H7 (cell line): Measurements from ENCODE around the gene ITPR1. TPM values are rescaled to one million over a fixed set of nuclear protein-coding genes. Genes with fewer than 3 reads are reported as not detected.

ENCODE experiments used
- DNase-seq: peaks from one replicate; pipeline ENCODE4 v3.0.0; 2012
- H3K27me3 ChIP-seq: 2 replicates; pipeline ENCODE4 v1.6.0; 2011; ENCODE audit warnings: mild to moderate bottlenecking, low read length; ENCODE audit not compliant: control insufficient read depth, insufficient read depth
- H3K36me3 ChIP-seq: replicated peaks from 2 replicates; pipeline ENCODE4 v1.5.1; 2011; ENCODE audit warnings: low read length; ENCODE audit not compliant: control insufficient read depth, insufficient read depth
- H3K4me3 ChIP-seq: 2 replicates; pipeline ENCODE4 v1.5.1; 2011; ENCODE audit warnings: low read depth, mild to moderate bottlenecking, control low read depth, low read length, moderate library complexity; ENCODE audit not compliant: insufficient read depth
- total RNA-seq: library from RNA; depleted of rRNA; stranded (reverse); fragments of >200 nt; shearing (Covaris generic); gene quantifications from 2 replicates; pipeline ENCODE4 v1.2.3, GENCODE V29; 2014

ITPR1 gene
- total RNA-seq, 1 experiment from 2014 or later, result 4.4 TPM

DNA sequence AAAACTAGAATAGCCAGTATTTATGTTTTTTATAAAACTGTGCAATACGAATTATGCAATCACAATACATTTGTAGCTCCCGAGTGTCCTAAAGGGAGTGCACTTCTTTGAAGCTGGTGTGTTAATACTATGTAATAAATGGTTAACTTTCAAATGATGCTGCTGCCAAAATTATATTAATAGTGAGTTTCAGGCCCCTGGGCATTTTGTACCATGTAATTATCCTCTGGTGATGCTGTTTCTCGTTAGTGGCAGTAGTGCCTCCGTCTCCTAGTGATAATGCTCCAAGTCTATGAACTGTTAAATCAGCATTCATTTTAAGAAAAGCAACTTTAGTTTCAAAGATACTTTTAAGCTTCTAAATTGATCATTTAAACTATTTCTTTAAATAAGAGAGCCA lies 353.4 kb downstream of the ITPR1 start:
- no peak for DNase-seq
- H3K27me3 ChIP-seq, result no peaks in the 10 kb centered on the region
- no peak overlapping the region for H3K4me3 ChIP-seq
- no peaks in the 10 kb centered on the region for H3K36me3 ChIP-seq

DNA sequence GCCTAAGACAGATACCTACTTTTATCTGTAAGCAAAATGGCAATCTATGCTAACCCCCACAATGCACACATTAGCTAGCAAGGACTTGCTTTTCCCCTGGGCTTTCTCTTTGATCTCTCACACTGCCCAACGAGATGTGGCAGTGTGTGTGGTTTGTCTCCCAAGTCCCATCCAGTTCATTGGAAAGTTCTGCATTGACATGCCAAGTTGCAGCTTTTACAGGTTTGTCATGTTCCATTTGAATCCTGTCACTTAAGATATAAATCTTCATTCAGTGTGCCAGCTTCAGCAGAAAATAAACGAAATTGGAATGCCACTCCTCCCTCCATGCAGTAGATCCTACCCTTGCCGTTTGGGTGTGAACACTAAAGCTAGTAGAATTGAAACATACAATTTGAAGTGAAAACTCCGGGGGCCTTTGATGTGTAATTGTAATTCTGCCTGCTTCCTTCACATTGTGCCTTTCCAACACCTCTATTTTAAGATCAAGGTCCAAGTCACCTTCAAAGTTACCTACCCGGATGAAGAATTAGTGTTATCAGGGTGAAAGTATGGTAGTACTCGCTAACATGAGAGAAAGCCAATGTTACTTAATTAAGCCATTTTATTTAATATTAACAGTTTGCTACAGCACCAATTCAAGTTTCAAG lies 355.2 kb downstream of the ITPR1 start:
- no peak for DNase-seq
- Histone ChIP-seq H3K27me3 (no peaks in the 10 kb centered on the region), H3K4me3 (no peak overlapping the region), H3K36me3 (no peaks in the 10 kb centered on the region)

DNA sequence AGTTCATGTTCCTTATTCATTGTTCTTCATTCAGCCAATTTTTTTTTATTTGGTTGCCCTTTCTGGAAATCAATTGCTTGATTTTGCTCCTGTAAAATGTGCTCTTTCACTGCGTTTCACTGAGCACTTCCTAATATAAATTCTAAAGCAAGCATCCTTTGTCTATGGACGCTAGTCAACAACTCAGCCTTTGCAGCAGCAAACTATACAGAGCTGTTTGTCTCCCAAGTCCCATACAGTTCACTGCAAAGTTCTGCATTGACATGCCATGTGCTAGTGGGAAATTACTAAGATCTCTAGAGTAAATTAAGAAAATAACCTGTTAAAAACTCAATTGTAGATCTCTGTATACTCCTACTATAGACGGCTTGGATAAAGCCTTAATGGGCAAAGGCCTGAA lies 356.0 kb downstream of the ITPR1 start:
- no peak for DNase-seq
- H3K27me3 ChIP-seq, result no peaks in the 10 kb centered on the region
- no peaks in the 10 kb centered on the region for H3K36me3 ChIP-seq
- no peak overlapping the region for H3K4me3 ChIP-seq

DNA sequence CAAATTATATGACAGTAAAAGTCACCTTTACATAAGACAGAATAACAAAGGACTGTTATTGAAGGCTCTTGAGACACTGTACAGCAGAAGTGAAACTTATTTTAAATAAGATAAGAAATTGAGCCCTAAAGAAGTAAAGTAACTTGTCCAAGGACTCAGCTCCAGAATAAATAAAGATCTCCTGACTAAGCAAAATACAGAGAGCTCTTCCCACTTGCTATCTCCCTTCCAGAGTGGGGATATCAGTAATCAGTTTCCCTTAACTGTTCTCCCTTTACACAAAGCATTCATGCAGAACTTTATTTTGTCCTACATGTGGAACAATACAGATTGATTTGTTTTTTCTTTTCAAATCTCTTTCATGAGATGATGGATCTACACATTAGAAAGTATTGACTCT lies 356.6 kb downstream of the ITPR1 start:
- Histone ChIP-seq H3K27me3 (no peaks in the 10 kb centered on the region), H3K4me3 (no peak overlapping the region), H3K36me3 (no peaks in the 10 kb centered on the region)
- no peak for DNase-seq

DNA sequence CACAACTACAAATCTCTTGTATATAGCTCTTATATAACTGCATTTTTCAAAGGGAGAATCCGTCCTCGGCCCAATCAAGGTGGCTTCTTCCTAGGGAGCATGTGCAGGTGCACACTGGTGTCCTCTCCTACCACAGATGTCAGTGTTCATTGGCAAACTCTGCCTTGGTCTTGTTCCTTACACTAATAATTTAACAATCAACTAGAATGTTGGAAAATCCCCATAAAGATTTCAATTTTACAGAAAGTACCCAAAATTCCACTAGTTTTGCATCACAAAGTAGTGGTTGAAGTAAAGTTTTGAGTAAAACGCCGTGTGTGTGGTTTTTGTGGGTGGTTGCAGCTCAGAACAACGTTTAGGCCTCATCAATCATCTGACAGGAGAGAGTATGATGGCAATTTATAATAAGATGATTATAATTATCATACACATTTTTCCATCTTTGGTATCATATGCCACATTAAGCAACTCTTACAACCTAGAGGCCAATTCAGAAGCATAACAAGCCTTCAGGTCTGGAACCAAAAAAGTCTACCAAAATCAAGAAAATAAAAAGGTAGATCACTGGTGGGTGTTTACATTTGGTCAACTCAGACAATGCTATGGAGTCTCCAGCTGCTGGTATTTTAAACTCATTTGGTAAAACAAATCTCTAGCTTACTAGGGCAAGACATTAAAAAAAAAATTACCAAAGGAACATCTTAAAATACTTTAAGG lies 357.2 kb downstream of the ITPR1 start:
- Histone ChIP-seq H3K36me3 (no peaks in the 10 kb centered on the region), H3K27me3 (no peaks in the 10 kb centered on the region), H3K4me3 (no peak overlapping the region)
- no peak for DNase-seq

DNA sequence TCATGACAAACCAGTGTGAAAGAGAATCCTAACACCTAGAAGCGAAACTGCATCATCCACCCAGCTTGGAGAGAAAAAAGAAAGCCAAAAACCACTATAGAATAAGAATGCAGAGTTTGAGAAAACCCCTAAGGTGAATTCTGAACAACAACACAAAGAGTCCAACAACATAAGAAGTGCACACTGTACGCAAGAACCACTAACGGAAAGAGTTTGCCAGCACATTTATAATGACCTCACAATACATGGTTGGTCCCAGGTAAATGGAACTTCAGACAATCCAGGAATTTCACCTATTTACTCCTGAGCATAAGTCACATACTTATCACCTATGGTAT lies 357.7 kb downstream of the ITPR1 start:
- no peak overlapping the region for H3K4me3 ChIP-seq
- no peaks in the 10 kb centered on the region for H3K27me3 ChIP-seq
- H3K36me3 ChIP-seq, result no peaks in the 10 kb centered on the region
- no peak for DNase-seq

DNA sequence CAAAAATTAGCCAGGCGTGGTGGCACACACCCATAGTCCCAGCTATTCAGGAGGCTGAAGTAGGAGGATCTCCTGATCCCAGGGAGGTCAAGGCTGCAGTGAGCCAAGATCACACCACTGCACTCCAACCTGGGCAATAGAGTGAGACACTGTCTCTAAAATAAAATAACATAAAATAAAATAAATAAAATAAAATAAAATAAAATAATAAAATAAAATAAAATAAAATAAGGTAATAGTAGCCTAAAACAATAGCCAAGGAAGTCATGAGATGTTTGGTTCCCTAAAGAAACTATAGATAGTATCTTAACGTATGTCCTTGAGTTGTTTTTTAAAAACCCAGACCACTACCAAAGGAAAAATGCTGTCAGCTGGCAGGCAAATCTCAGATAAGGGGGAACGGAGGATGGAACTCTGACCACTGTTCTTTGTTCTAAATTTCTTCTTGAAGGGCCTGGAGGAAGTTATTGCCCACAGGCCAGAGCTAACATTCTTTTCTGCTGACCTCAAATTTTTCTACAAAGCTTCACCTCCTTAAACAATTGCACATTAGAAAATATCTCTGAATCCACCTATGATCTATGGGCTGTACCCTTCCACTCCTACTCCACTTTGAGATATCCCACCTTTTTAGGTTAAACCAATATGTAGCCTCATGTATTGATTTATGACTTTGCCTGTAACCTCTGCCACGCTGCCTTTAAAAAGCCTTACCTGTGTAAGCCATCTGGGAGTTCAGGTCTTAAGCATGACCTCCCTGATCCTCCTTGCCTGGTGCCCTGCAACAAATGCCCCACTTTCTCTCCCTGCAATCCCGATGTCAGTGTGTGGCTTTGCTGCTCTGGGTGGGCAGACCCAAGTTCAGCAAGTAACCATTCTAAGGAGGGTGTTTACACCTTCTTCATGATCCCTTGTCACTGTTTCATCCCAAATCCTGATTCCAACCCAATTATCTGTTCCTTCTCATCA lies 359.9 kb downstream of the ITPR1 start:
- no peak for DNase-seq
- no peaks in the 10 kb centered on the region for H3K27me3 ChIP-seq
- no peak overlapping the region for H3K4me3 ChIP-seq
- H3K36me3 ChIP-seq, result no peaks in the 10 kb centered on the region

DNA sequence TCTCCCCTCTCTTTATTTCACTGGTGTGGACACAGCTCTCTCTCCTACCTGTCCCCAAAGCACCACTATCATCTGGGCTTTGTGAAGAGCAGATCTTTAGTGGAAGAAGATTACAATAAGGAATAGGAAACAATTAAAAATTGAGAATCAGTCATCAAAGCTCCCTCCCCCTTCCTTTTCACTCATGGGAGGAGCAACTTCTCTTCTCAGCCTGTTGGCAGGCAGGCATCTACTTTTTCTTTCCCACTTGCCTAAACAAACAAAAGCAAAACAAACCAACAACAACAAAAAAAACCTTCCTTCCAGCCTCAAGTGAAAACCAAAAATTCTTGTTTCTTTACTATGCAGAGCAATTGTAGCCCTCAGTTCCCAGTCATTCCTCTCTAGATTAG lies 360.6 kb downstream of the ITPR1 start:
- no peak for DNase-seq
- H3K27me3 ChIP-seq, result no peaks in the 10 kb centered on the region
- no peak overlapping the region for H3K4me3 ChIP-seq
- H3K36me3 ChIP-seq, result no peaks in the 10 kb centered on the region

DNA sequence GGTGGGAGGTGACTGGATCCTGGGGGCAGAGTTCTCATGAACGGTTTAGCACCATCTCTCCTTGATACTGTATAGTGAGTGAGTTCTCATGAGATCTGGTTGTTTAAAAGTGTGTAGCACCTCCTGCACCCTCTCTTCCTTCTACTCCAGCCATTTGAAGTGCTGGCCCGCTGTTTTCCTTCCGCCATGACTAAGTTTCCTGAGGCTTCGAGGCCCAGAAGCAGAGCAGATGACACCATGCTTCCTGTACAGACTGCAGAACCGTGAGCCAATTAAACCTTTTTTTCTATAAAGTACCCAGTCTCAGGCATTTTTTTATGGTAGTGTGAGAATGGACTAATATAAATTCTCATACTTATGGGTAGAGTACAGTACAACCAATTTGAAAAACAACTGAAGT lies 362.5 kb downstream of the ITPR1 start:
- no peak for DNase-seq
- H3K27me3 ChIP-seq, result no peaks in the 10 kb centered on the region
- no peak overlapping the region for H3K4me3 ChIP-seq
- no peaks in the 10 kb centered on the region for H3K36me3 ChIP-seq

DNA sequence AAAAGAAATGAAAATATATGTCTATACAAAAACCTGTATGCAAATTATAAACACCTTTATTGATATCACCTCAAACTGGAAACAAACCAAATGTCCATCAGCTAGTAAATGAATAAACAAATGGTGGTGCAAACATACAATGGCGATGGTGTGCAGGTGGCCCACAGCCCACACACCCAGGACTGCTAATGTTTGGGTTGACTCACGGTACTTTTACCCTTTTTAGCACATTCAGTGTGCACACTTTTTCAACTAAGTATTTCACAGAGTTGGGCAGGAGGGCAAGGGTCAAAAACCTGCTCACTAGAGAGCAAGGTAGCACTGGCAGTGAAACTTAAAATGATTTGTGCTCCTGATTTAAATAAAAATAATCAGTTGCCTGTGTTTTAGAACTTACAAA lies 363.0 kb downstream of the ITPR1 start:
- DNase-seq, result no peak
- Histone ChIP-seq H3K27me3 (no peaks in the 10 kb centered on the region), H3K36me3 (no peaks in the 10 kb centered on the region), H3K4me3 (no peak overlapping the region)

DNA sequence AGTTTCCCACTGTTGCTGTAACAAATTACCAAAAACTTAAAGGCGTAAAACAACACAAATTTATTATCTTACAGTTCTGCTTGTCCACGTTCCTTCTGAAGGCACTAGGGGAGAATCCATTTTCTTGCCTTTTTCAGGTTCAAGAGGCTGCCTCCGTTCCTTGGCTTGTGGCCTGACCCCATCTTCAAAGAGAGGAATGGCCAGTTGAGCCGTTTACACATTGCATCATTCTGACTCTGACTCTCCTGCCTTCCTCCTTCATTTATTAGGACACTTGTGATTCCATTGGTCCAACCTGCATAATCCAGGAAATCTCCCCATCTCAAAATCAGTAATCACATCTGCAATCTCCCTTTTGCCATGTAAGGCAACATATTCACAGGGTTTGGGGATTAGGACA lies 363.4 kb downstream of the ITPR1 start:
- DNase-seq, result no peak
- Histone ChIP-seq H3K36me3 (no peaks in the 10 kb centered on the region), H3K4me3 (no peak overlapping the region), H3K27me3 (no peaks in the 10 kb centered on the region)

DNA sequence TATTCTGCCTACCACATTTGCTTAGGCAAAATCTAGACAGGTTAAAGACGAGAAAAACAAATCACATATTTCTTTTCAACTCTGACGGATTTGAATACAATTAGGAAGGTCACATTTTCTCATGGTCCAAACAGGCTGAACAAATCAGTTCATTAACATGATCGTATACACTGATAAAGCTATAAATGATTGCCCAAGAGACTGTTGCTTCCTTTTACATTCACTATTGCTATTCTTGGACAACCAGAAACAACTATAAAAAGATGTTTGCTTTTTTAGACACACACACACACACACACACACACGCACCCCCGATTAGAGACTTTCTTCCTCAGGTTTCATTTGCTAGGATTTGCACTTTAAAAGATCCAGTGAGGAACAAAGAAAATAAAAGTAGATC lies 363.8 kb downstream of the ITPR1 start:
- H3K4me3 ChIP-seq, result no peak overlapping the region
- no peaks in the 10 kb centered on the region for H3K27me3 ChIP-seq
- no peak for DNase-seq
- no peaks in the 10 kb centered on the region for H3K36me3 ChIP-seq

DNA sequence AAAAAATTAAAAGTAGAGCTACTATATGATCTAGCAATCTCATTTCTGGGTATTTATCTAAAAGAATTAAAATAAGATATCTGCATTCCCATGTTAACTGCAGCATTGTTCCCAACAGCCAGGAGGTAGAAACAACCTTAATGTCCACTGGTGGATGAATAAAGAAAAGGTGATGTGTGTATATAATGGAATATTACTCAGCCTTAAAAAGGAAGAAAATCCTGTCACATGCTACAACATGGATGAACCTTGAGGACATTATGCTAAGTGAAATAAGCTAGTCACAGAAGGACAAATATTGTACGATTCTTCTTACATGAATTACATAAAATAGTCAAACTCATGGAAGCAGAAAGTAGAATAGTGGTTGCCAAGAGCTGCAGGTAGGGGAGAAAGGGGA lies 366.6 kb downstream of the ITPR1 start:
- no peaks in the 10 kb centered on the region for H3K36me3 ChIP-seq
- H3K27me3 ChIP-seq, result no peaks in the 10 kb centered on the region
- H3K4me3 ChIP-seq, result no peak overlapping the region
- DNase-seq, result no peak

DNA sequence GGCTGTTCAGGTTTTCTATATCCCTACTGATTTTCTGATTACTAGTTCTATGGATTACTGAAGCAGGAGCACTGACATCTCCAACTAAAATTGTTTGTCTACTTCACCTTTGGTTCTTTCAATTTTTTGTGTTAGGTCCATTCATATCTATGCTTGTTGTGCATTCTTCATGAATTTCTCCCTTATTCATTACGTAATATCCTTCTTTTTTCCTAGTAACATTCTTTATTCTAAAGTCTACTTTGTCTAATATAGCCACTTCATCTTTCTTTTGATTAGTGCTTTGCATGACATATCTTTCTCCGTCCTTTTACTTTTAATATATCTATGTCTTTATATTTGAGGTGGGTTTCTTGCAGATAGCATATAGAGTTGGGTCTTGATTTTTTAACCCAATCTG lies 369.8 kb downstream of the ITPR1 start:
- no peak overlapping the region for H3K4me3 ChIP-seq
- no peaks in the 10 kb centered on the region for H3K36me3 ChIP-seq
- DNase-seq, result no peak
- no peaks in the 10 kb centered on the region for H3K27me3 ChIP-seq

DNA sequence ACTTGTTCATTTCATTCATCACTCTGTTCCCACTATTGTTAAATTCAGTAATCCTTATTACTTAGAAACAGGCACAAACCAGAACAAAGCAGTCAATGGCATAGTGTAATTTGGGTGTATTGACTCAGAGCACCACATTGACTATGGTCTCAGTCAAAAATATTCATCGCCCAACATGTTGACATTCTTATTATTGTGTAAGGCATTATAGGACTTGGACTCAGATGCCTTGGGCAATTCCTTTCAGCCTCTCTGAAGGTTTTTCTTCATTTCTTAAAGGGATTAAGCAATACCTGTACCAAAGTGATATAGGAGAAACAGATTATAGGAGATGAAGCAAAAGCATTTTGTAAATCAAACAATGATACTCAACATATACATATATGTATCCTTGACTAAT lies 371.4 kb downstream of the ITPR1 start:
- Histone ChIP-seq H3K4me3 (no peak overlapping the region), H3K36me3 (no peaks in the 10 kb centered on the region), H3K27me3 (peaks cover 2% of the 10 kb centered on the region; the same call in 1 of the 2 replicates)
- DNase-seq, result no peak
